Renal cortex interstitium (tissue), 11 donors: ENCODE results near the gene RABEP2. TPM values are rescaled to one million over a fixed set of nuclear protein-coding genes. Genes with fewer than 3 reads are reported as not detected.
"Not testable (repeated sequence)": the region's sequence is repeated elsewhere in the genome, so short reads cannot be mapped to it uniquely, and the experiment has no call there.

Source experiments
- DNase-seq, 11 donors: peaks; one replicate each; pipeline ENCODE4 v3.0.0-alpha.2; 2013; ENCODE audit warnings: low read depth in 9 of 11, low spot score in 4 of 11; ENCODE audit errors: extremely low read depth in 1 of 11
- polyA plus RNA-seq, 3 donors: library from polyadenylated mRNA; unstranded; fragments of 120-200 nt; gene quantifications; one replicate each; pipeline ENCODE4 v1.2.1, GENCODE V29; 2013; ENCODE audit not compliant: insufficient read length in 3 of 3

RABEP2 gene
- polyA plus RNA-seq, 3 donors, result 17.5 to 30.7 (median 26.0) TPM

- DNase-seq, result no peak
These were observed 41.0 kb downstream of the RABEP2 start for GRCh38 chr16:28884045-28884444.

- DNase-seq, result no peak
These were observed 41.6 kb downstream of the RABEP2 start for GRCh38 chr16:28883221-28883996.

DNA sequence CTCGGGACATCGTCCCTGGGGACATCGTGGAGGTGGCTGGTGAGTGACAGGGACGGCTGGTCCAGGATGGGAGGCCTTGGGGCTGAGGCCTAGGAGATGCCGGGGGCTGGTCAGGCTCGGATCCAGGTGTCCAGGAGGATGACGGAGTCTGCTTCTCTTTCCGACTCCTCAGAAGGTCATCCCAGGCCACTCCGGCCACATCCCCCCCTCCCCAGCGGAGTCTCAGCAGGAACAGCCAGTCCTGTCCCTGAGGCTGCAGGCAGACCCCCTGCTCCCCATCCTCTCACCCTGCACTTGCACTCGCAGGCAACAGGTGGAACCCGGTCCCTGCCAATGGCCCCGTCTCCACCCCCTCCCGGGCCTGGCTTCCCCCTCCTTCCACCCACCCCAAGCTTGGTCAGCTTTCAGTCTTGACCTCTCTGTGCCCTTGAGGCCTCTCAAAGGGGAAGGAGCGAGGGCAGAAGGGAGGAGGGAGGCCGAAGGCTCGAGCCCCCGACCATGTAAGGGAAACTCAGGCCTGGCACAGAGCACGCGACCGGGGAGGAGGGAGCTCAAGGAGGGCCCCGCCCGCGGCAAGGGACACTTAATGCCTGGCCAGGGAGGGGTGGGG lies 42.4 kb downstream of the RABEP2 start:
- DNase-seq, result peak in 6 of 11 donors; percentile 40 to 64 (median 48)

DNA sequence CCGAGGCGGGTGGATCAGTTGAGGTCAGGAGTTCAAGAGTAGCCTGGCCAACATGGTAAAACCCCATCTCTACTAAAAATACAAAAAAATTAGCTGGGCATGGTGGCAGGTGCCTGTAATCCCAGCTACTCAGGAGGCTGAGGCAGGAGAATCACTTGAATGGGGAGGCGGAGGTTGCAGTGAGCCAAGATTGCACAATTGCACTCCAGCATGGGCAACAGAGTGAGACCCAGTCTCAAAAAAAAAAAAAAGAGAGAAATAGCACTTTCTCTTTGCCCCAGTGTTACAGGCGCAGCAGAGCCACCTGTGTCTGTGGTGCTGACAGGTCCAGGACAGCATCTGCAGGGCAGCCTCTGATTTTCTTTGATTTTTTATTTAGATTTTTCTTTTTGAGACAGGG lies 43.5 kb downstream of the RABEP2 start:
- DNase-seq, result not testable (repeated sequence)

- no peak for DNase-seq
These were observed 44.1 kb downstream of the RABEP2 start for GRCh38 chr16:28880955-28881354.

DNA sequence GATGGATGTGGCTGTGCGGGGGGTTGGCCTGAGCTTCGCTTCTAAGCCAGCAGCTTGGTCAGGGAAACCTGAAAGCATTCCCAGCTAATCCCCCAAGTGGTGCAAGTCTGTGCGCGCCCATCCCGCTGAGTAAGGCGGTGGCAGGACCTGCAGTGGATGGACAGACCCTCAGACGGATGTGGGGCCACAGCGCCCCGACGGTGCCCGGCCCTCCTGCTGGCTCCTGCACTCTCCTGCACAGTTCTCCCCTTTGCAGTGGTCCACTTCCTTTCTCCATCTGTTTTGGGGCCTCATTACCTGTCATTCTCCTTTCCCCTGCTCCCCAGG lies 44.5 kb downstream of the RABEP2 start:
- DNase-seq, result no peak

- DNase-seq, result peak; percentile 62 to 87 (median 79)
These were observed 45.0 kb downstream of the RABEP2 start for GRCh38 chr16:28879841-28880588.

DNA sequence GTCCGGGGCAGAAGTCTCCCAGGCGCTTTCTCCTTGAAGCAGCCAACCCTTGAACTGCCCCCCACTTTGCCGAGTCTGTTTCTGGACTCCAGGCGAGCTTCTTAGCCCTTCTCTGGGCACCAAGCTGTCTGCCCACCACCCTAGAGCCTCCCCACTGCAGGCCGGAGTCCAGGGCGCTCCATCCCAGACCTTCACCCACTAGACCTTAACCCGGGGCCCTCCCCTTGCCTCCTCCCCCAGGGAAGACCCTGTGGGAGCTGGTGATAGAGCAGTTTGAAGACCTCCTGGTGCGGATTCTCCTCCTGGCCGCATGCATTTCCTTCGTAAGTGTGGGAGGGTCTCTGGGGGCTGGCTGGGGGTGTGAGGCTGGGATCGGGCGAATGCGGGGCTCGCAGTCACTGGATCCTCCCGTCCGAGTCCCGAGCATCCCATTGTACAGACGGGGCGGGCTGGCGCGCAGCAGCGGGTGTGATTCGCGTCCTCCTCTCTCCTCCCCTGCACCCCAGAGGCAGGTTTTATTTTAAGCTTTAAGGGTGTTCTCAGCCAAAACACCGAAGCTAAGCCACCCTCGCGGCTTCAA lies 45.7 kb downstream of the RABEP2 start:
- no peak for DNase-seq

- no peak for DNase-seq
These were observed 46.7 kb downstream of the RABEP2 start, which contains the start of gene ATP2A1 for GRCh38 chr16:28878083-28878926. Gene ATP2A1, plus strand, starts transcription at chr16:28878488. Its CDS starts 184 bp downstream, at chr16:28878672.

DNA sequence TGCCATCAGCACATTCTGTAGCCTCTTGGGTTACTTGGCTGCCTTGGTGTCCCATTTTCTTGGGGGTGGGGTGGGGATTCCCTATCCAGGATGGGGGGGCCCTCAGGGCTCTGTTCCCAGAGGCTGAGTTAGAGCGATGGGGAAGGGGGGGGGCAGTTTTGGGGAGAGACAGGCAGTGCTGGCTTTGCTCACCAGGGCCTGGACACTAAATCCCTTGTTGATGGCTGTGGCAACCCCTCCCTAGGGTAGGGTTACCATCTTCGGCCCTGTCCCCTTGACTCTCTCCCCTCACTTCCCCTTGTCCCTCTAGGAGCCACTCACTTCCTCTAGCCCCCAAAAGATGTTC lies 47.4 kb downstream of the RABEP2 start:
- DNase-seq, result no peak

- DNase-seq, result no peak
These were observed 47.9 kb downstream of the RABEP2 start for GRCh38 chr16:28876973-28877654.

GRCh38 chr16:28876019-28876659 lies 48.9 kb downstream of the RABEP2 start:
- no peak for DNase-seq

GRCh38 chr16:28875134-28876018 lies 49.7 kb downstream of the RABEP2 start:
- DNase-seq, result no peak

GRCh38 chr16:28874406-28874805 lies 50.6 kb downstream of the RABEP2 start:
- no peak for DNase-seq

- no peak for DNase-seq
These were observed 51.4 kb downstream of the RABEP2 start for GRCh38 chr16:28873543-28874201.

- DNase-seq, result no peak
These were observed 52.1 kb downstream of the RABEP2 start for GRCh38 chr16:28872952-28873351.
